ENCODE data around the gene HSD11B1.

The HSD11B1 gene

GRCh38 chr1:209707308-209707707 is 2.7 kb downstream of the HSD11B1 start:
- H3K36me3 ChIP-seq (ENCODE audit: low read length), result no peaks in the 10 kb centered on the region
- H3K9me3 ChIP-seq (ENCODE audit: insufficient read depth, low read length), result no peaks in the 10 kb centered on the region
- no peaks in the 10 kb centered on the region for H3K27me3 ChIP-seq (ENCODE audit: low read length)
- H4K20me1 ChIP-seq (ENCODE audit: low read depth, low read length), result no peaks in the 10 kb centered on the region
- no peak overlapping the region for H3K4me3 ChIP-seq (ENCODE audit: insufficient read depth, low read length, poor library complexity, severe bottlenecking)
- no peak overlapping the region for H3K27ac ChIP-seq (ENCODE audit: low read depth, low read length)
- no peak overlapping the region for H2AFZ ChIP-seq (ENCODE audit: low read depth, low read length, severe bottlenecking)
- H3K9ac ChIP-seq (ENCODE audit: low read length), result no peak overlapping the region
- no peaks in the 10 kb centered on the region for H3F3A ChIP-seq (ENCODE audit: insufficient read depth)
- no peaks in the 10 kb centered on the region for H3K9me2 ChIP-seq (replicated peaks; ENCODE audit: insufficient read depth, low read length)
- H3K79me2 ChIP-seq (ENCODE audit: insufficient read depth, low read length), result no peaks in the 10 kb centered on the region
- no peak overlapping the region for H3K4me2 ChIP-seq (ENCODE audit: low read depth, low read length, poor library complexity, severe bottlenecking)
- TF ChIP-seq EZH2phosphoT487 (conservative IDR thresholded peaks at IDR 0.05; ENCODE audit: low read length) (no peak), CTCF (IDR thresholded peaks at IDR 0.05; ENCODE audit: insufficient read depth, low read length, poor library complexity, severe bottlenecking) (no peak)

DNA sequence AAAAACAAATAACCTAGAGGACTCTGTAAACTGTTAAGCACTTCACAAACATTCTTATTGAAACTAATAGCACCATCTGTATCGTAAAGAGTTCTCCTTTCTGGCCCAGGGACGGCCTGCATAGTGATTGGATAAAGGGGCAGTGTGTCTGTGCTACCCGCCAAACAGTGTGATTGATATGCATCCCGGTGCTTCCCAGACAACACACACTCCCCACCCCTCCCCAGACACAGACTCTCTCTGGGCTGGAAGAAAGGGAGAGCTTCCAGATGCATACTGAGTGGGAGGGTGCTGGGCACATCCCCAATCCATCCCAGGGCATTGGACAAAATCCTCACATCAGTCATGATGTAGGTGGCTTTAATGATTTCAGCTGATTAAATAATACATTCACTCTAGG is 3.7 kb downstream of the HSD11B1 start:
- Histone ChIP-seq H3K9me3 (ENCODE audit: insufficient read depth, low read length) (no peaks in the 10 kb centered on the region), H3K4me2 (ENCODE audit: low read depth, low read length, poor library complexity, severe bottlenecking) (no peak overlapping the region), H3K79me2 (ENCODE audit: insufficient read depth, low read length) (no peaks in the 10 kb centered on the region), H3F3A (ENCODE audit: insufficient read depth) (no peaks in the 10 kb centered on the region), H3K27me3 (ENCODE audit: low read length) (no peaks in the 10 kb centered on the region), H3K9ac (ENCODE audit: low read length) (no peak overlapping the region), H4K20me1 (ENCODE audit: low read depth, low read length) (no peaks in the 10 kb centered on the region), H3K9me2 (replicated peaks; ENCODE audit: insufficient read depth, low read length) (no peaks in the 10 kb centered on the region), H3K36me3 (ENCODE audit: low read length) (no peaks in the 10 kb centered on the region), H3K27ac (ENCODE audit: low read depth, low read length) (no peak overlapping the region), H3K4me3 (ENCODE audit: insufficient read depth, low read length, poor library complexity, severe bottlenecking) (no peak overlapping the region), H2AFZ (ENCODE audit: low read depth, low read length, severe bottlenecking) (no peak overlapping the region)
- no peak for TF ChIP-seq EZH2phosphoT487 (conservative IDR thresholded peaks at IDR 0.05; ENCODE audit: low read length)
- no peak for TF ChIP-seq CTCF (IDR thresholded peaks at IDR 0.05; ENCODE audit: insufficient read depth, low read length, poor library complexity, severe bottlenecking)

DNA sequence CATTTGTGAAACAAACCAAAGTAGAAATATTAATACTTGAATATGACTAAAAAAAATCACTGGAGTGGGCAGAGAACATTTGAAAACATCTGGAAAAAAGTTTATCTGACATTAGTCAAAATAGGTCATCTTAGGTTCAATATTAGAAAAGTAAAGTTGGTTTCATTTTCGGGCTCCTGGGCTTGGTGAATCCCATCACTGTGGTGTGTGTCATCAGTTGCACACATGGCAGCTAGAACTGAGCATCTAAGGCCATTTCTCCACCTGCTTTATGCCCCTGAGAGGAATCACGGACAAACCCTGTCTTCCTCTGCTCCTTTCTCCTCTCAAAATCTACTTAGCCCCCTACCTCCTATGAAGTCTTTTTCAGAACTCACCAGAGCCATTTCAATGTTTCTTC is 5.4 kb downstream of the HSD11B1 start:
- Histone ChIP-seq H3K4me3 (ENCODE audit: insufficient read depth, low read length, poor library complexity, severe bottlenecking) (no peak overlapping the region), H3K36me3 (ENCODE audit: low read length) (no peaks in the 10 kb centered on the region), H3K27ac (ENCODE audit: low read depth, low read length) (no peak overlapping the region), H3K9ac (ENCODE audit: low read length) (no peak overlapping the region), H4K20me1 (ENCODE audit: low read depth, low read length) (no peaks in the 10 kb centered on the region), H3F3A (ENCODE audit: insufficient read depth) (no peaks in the 10 kb centered on the region), H3K4me2 (ENCODE audit: low read depth, low read length, poor library complexity, severe bottlenecking) (no peak overlapping the region), H2AFZ (ENCODE audit: low read depth, low read length, severe bottlenecking) (no peak overlapping the region), H3K79me2 (ENCODE audit: insufficient read depth, low read length) (no peaks in the 10 kb centered on the region), H3K9me2 (replicated peaks; ENCODE audit: insufficient read depth, low read length) (no peaks in the 10 kb centered on the region), H3K9me3 (ENCODE audit: insufficient read depth, low read length) (no peaks in the 10 kb centered on the region), H3K27me3 (ENCODE audit: low read length) (no peaks in the 10 kb centered on the region)
- TF ChIP-seq EZH2phosphoT487 (conservative IDR thresholded peaks at IDR 0.05; ENCODE audit: low read length) (no peak), CTCF (IDR thresholded peaks at IDR 0.05; ENCODE audit: insufficient read depth, low read length, poor library complexity, severe bottlenecking) (no peak)

DNA sequence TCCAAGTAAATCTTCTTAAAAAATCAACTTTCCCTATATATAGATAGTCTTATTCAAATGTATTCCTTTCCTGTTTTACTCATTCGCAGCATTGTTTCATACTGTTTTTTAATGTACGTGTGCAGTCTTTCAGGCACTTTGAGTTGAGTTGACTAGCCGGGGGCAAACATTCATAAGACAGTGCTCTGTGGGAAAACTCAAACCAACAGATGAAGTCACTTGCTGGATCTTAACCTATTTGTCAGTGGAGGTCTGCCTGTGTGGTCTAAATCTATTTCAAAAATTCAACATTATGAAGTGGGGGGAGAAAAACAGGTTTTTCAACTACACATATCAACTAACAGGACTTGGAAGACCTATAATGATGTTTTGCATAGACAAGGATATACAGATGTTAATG is 6.2 kb downstream of the HSD11B1 start:
- Histone ChIP-seq H3K4me2 (ENCODE audit: low read depth, low read length, poor library complexity, severe bottlenecking) (no peak overlapping the region), H3K9me3 (ENCODE audit: insufficient read depth, low read length) (no peaks in the 10 kb centered on the region), H3K79me2 (ENCODE audit: insufficient read depth, low read length) (no peaks in the 10 kb centered on the region), H3K4me3 (ENCODE audit: insufficient read depth, low read length, poor library complexity, severe bottlenecking) (no peak overlapping the region), H2AFZ (ENCODE audit: low read depth, low read length, severe bottlenecking) (no peak overlapping the region), H3K27ac (ENCODE audit: low read depth, low read length) (no peak overlapping the region), H3F3A (ENCODE audit: insufficient read depth) (no peaks in the 10 kb centered on the region), H3K9me2 (replicated peaks; ENCODE audit: insufficient read depth, low read length) (no peaks in the 10 kb centered on the region), H3K36me3 (ENCODE audit: low read length) (no peaks in the 10 kb centered on the region), H3K9ac (ENCODE audit: low read length) (no peak overlapping the region), H3K27me3 (ENCODE audit: low read length) (no peaks in the 10 kb centered on the region), H4K20me1 (ENCODE audit: low read depth, low read length) (no peaks in the 10 kb centered on the region)
- TF ChIP-seq CTCF (IDR thresholded peaks at IDR 0.05; ENCODE audit: insufficient read depth, low read length, poor library complexity, severe bottlenecking) (no peak), EZH2phosphoT487 (conservative IDR thresholded peaks at IDR 0.05; ENCODE audit: low read length) (no peak)

All from SU-DHL-6 (cell line).